Body of pancreas (tissue), 4 donors: Measurements from ENCODE around the gene MPC1.

Experiments used
- POLR2A ChIP-seq, 3 donors: fragments of 450-650 bp; IDR thresholded peaks; one replicate each; pipeline ENCODE4 v1.6.1; 2016; ENCODE audit warnings: antibody characterized with exemption in 3 of 3, mild to moderate bottlenecking in 2 of 3
- TF ChIP-seq, protein P1 (sequence below), 7 experiments: fragments of 450-650 bp in 4 of 7; fragments of 200-600 bp in 3 of 7; sonication (generic) in 3 of 7; IDR thresholded peaks; one replicate each; pipeline ENCODE4 v1.5.1; 2016 to 2019; ENCODE audit warnings: antibody characterized with exemption in 7 of 7

- TF ChIP-seq, protein P1, sequence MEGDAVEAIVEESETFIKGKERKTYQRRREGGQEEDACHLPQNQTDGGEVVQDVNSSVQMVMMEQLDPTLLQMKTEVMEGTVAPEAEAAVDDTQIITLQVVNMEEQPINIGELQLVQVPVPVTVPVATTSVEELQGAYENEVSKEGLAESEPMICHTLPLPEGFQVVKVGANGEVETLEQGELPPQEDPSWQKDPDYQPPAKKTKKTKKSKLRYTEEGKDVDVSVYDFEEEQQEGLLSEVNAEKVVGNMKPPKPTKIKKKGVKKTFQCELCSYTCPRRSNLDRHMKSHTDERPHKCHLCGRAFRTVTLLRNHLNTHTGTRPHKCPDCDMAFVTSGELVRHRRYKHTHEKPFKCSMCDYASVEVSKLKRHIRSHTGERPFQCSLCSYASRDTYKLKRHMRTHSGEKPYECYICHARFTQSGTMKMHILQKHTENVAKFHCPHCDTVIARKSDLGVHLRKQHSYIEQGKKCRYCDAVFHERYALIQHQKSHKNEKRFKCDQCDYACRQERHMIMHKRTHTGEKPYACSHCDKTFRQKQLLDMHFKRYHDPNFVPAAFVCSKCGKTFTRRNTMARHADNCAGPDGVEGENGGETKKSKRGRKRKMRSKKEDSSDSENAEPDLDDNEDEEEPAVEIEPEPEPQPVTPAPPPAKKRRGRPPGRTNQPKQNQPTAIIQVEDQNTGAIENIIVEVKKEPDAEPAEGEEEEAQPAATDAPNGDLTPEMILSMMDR (IDR thresholded peaks at IDR 0.05): no peak
- no peak for TF ChIP-seq POLR2A (IDR thresholded peaks at IDR 0.05)
Observed at GRCh38 chr6:166387642-166388289, 5.0 kb upstream of the MPC1 start.
